Thymus (tissue), 11 donors: ENCODE data around the gene PBX3. TPM values are rescaled to one million over a fixed set of nuclear protein-coding genes. Genes with fewer than 3 reads are reported as not detected.

Experiments
- DNase-seq, 9 donors: peaks; one replicate each; pipeline ENCODE4 v3.0.0-alpha.2; 2013; ENCODE audit warnings: low spot score in 9 of 9, low read depth in 6 of 9, missing footprints in 1 of 9
- H3K27ac ChIP-seq, 2 donors: one replicate each; pipeline ENCODE4 v1.5.1; 2013; ENCODE audit warnings: control low read depth in 1 of 2, low read depth in 1 of 2, low read length in 1 of 2, mild to moderate bottlenecking in 1 of 2, moderate library complexity in 1 of 2
- H3K27me3 ChIP-seq, 2 donors: one replicate each; pipeline ENCODE4 v1.5.1; 2013; ENCODE audit warnings: low read length in 1 of 2; ENCODE audit not compliant: control insufficient read depth in 2 of 2, insufficient read depth in 1 of 2
- H3K36me3 ChIP-seq, 2 donors: one replicate each; pipeline ENCODE4 v1.5.1; 2013; ENCODE audit warnings: low read length in 1 of 2, mild to moderate bottlenecking in 1 of 2, moderate library complexity in 1 of 2; ENCODE audit not compliant: control insufficient read depth in 2 of 2, insufficient read depth in 2 of 2
- H3K4me1 ChIP-seq, 2 donors: one replicate each; pipeline ENCODE4 v1.5.1; 2013; ENCODE audit warnings: low read length in 2 of 2; ENCODE audit not compliant: control insufficient read depth in 2 of 2, insufficient read depth in 2 of 2
- H3K4me3 ChIP-seq, 2 donors: one replicate each; pipeline ENCODE4 v1.5.1; 2013; ENCODE audit warnings: low read length in 2 of 2, control low read depth in 1 of 2, mild to moderate bottlenecking in 1 of 2
- H3K9me3 ChIP-seq, 2 donors: one replicate each; pipeline ENCODE4 v1.5.1; 2013; ENCODE audit warnings: low read length in 1 of 2, mild to moderate bottlenecking in 1 of 2; ENCODE audit not compliant: control insufficient read depth in 2 of 2, insufficient read depth in 1 of 2
- WGBS: extraction: QIAGEN DNeasy Blood & Tissue Kit; methylation state at CpG from one replicate; pipeline ENCODE4 v1.1.7; 2013; 5-methylcytosine and 5-hydroxymethylcytosine counted together
- polyA plus RNA-seq: library from polyadenylated mRNA; stranded (reverse); fragments of 200-250 nt; gene quantifications from one replicate; pipeline ENCODE4 v1.2.3, GENCODE V29; 2013
- total RNA-seq: library from RNA; stranded (reverse); fragments of 120-200 nt; gene quantifications from one replicate; pipeline ENCODE4 v1.2.4, GENCODE V29; 2013
- donor health status: healthy.

The PBX3 gene
- total and polyA plus RNA-seq, 2 donors = 16.2 to 21.4 TPM

- H3K27me3 ChIP-seq = no peaks in the 10 kb centered on the region
- no peak for DNase-seq
These were observed 241.4 kb downstream of the PBX3 start for GRCh38 chr9:125988479-125989050.

DNA sequence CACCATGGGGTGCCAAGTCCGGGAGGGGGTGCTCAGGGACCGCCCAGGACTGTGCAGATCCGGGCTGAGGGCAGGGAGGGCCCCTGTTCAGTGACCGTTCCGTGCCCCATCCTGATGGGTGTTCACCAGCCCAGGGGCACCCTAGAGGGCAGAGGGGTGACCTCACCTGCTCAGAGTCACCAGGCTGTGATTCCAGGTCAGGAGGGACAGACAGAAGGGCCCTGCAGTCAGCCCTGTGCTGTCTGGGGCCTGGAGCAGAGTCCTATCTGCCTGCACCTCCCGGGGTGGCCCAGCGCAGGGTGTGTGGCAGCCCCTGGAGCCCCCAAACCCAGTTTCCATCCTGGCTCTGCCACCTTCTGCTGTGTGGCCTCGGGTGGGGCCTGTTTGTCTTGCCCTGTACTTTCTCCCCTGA is 241.9 kb downstream of the PBX3 start:
- 90% methylated on average over 8 of the region's 8 CpGs for WGBS
- DNase-seq = no peak
- Histone ChIP-seq H3K4me3 (no peak overlapping the region), H3K9me3 (no peaks in the 10 kb centered on the region), H3K4me1 (no peaks in the 10 kb centered on the region), H3K27me3 (no peaks in the 10 kb centered on the region), H3K36me3 (no peaks in the 10 kb centered on the region), H3K27ac (no peak overlapping the region)

More at GRCh38 chr9:125988479-125989050, 241.4 kb downstream of the PBX3 start:
- no peak overlapping the region for H3K4me3 ChIP-seq
- 90% methylated on average over 9 of the region's 9 CpGs for WGBS
- H3K4me1 ChIP-seq = no peaks in the 10 kb centered on the region
- no peaks in the 10 kb centered on the region for H3K36me3 ChIP-seq
- no peak overlapping the region for H3K27ac ChIP-seq
- peaks cover 0 to 1% of the 10 kb centered on the region in 2 donors for H3K9me3 ChIP-seq

DNA sequence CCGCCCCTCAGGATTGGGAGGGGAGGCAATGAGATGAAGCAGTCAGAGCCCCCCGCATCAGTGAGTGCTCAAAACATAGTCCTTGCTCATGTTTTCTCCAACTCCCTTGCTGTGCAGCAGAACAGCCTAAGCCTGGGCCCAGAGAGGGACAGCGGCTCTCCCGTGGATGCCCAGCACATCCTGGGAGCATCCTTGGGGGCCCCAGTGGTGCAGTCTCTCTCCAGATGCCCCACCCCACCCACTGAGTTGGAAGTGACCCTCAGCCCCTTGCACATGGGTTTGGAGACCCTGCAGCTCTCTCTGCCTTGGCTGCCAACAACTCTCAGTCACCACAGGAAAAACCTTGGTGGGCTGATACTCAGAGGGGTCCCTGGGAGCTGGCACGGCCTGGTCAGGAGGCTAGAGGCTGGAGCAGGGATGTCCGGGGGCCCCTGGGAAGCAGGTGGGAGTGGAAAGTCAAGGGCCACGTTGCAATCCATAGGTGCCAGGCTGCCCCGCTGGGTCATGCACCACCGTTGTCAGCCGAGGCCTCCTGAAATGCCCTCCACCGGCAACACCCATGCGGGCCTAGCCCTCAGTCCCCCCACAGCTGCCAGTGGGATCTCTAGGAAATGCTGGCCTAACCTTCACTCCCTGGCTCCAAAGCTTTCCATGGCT is 242.5 kb downstream of the PBX3 start:
- no peak overlapping the region for H3K27ac ChIP-seq
- no peak overlapping the region for H3K4me3 ChIP-seq
- whole genome bisulfite sequencing = 95% methylated on average over 12 of the region's 12 CpGs
- no peaks in the 10 kb centered on the region for H3K9me3 ChIP-seq
- no peaks in the 10 kb centered on the region for H3K4me1 ChIP-seq
- no peaks in the 10 kb centered on the region for H3K27me3 ChIP-seq
- no peaks in the 10 kb centered on the region for H3K36me3 ChIP-seq
- DNase-seq = no peak

- 93% methylated on average over 16 of the region's 16 CpGs for WGBS
- Histone ChIP-seq H3K4me1 (no peaks in the 10 kb centered on the region), H3K27me3 (no peaks in the 10 kb centered on the region), H3K9me3 (no peaks in the 10 kb centered on the region), H3K36me3 (no peaks in the 10 kb centered on the region), H3K4me3 (no peak overlapping the region), H3K27ac (no peak overlapping the region)
- DNase-seq = no peak
These were observed 243.1 kb downstream of the PBX3 start for GRCh38 chr9:125990186-125990792.

DNA sequence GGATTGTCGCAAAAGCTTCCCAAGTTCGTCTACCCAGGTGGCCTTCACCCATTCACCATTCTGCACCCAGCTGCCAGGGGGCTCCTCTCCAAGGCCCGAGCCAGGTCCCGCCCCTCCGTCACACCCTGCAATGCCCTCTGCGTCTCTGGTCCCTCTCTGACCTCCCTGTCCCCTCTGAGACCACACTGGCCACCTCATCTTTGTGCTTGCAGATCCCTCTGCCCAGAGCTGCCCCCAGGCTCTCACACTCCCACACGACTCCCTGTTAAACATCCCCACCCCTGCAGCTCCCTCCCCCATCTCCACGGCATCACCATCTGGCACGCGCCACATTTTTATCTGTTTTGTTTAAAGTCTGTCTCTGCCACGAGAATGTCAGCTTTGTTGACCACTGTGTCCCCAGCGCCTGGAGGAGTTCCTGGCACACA is 243.6 kb downstream of the PBX3 start:
- H3K27ac ChIP-seq = no peak overlapping the region
- no peaks in the 10 kb centered on the region for H3K36me3 ChIP-seq
- no peaks in the 10 kb centered on the region for H3K9me3 ChIP-seq
- H3K4me1 ChIP-seq = no peaks in the 10 kb centered on the region
- H3K27me3 ChIP-seq = no peaks in the 10 kb centered on the region
- DNase-seq = no peak
- H3K4me3 ChIP-seq = no peak overlapping the region
- 85% methylated on average over 12 of the region's 12 CpGs for WGBS

DNA sequence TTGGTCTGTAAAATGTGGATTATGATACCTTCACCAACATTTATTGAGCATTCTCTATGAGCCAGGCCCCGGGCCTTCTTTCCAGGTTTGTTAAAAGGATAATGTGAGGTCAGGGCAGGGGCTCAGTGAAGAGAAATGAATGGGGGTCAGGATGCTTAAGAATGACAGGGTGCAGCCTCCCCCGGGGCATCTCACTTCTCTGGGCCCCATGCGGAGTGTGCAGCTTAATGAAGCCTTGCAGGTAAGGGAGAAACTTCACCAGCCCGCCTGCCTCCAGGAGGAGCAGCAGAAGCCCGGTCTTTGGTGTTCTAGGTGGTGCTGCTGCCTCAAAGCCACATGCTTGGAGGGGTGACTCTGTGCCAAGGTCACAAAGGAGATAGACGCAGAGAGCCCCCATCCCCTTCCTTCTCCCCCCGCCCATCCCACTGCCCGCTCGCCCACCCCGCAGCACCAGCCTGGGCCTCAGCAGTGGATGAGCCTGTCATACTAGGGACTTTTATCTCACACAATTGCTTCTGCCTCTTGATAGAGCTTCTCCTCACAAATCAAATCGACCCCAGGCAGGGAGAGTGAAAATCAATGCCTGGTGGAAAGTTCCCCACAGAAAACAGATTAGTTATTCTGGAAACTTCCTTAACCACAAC is 244.8 kb downstream of the PBX3 start:
- H3K4me3 ChIP-seq = no peak overlapping the region
- no peaks in the 10 kb centered on the region for H3K9me3 ChIP-seq
- 95% methylated on average over 11 of the region's 11 CpGs for WGBS
- no peak for DNase-seq
- no peaks in the 10 kb centered on the region for H3K27me3 ChIP-seq
- H3K4me1 ChIP-seq = no peaks in the 10 kb centered on the region
- no peaks in the 10 kb centered on the region for H3K36me3 ChIP-seq
- no peak overlapping the region for H3K27ac ChIP-seq

DNA sequence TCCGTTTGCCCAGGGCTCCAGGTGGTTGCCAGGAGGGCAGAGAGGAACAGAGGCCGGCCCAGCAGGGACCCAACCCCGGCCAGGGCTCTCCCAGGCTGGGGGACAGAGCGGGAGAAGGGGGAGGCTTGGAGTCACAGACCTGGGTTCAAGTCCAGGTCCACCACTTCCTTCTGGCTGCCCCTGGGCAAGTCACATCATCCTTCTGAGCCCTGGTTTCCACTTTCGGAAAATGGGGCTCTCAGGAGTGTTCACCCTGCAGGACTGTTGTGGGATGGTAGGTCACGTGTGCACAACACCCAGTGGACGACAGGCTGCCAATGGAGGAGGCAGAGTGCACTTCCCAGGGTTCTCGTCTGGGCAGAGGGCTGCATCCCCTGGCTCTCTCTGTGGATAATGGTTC is 245.4 kb downstream of the PBX3 start:
- Histone ChIP-seq H3K36me3 (no peaks in the 10 kb centered on the region), H3K4me3 (no peak overlapping the region), H3K27me3 (no peaks in the 10 kb centered on the region), H3K9me3 (no peaks in the 10 kb centered on the region), H3K4me1 (no peaks in the 10 kb centered on the region), H3K27ac (no peak overlapping the region)
- DNase-seq = no peak
- 92% methylated on average over 8 of the region's 8 CpGs for WGBS

DNA sequence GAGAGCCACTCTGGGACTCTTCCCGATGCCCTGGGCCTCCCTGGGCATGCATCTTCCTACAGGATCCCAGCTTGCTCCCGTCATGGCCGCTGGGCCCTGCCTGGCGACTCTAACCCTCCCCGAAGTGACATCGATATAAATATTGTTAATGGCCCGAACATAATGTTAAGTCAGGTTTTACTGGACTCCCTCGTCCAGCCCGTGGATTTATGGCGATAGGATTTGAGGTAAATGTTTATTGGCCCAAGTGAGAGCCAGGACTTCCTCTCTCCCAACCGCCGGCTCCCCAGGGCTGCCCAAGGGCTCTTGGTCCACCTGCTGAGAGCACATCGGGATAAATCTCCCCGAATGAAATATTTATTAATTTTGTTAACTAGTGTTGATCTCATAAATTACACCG is 246.3 kb downstream of the PBX3 start:
- Histone ChIP-seq H3K9me3 (no peaks in the 10 kb centered on the region), H3K27me3 (no peaks in the 10 kb centered on the region), H3K27ac (no peak overlapping the region), H3K36me3 (no peaks in the 10 kb centered on the region), H3K4me3 (no peak overlapping the region), H3K4me1 (no peaks in the 10 kb centered on the region)
- WGBS = 97% methylated on average over 15 of the region's 15 CpGs
- no peak for DNase-seq
